EH (cell line): ENCODE results near the gene NOM1.

Source experiments
- DNase-seq: peaks from one replicate; pipeline ENCODE4 v3.0.0-alpha.2; 2015; ENCODE audit warnings: low read depth

Gene NOM1

GRCh38 chr7:157005456-157006204 lies 56.1 kb downstream of the NOM1 start:
- no peak for DNase-seq

- no peak for DNase-seq
Measured at GRCh38 chr7:157006205-157006747, 56.8 kb downstream of the NOM1 start.

DNA sequence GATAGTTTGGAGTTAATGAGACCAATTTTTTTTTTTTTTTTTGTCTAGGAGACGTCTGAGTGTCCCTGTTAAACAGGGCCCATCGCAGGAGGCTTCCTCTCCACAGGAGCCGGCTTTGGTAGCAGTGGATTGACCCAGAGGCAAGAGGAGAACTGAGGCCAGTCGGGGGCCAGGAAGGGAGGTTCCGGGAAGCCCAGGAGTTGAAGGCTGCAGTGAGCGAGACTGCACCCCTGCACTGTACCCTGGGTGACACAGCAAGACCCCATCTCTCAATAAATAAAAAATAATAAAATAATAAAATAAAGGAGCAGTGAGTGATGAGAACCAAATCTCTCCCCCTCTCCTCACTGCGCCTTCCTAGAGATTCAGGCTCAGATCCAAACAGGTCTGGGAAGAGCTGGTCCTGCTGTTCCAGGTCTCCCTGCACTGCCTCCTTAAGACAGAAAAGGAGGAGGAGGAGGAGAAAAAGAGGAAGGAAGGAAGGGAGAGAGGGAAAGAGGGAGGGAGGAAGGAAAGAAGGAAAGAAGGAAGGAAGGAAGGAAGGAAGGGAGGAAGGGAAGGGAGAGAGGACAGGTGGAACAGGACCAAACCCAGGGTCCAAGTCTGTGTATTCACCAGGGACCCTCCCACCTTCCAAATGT lies 57.4 kb downstream of the NOM1 start:
- DNase-seq: no peak

- no peak for DNase-seq
Measured at GRCh38 chr7:157007470-157008066, 58.1 kb downstream of the NOM1 start.

- DNase-seq: no peak
Measured at GRCh38 chr7:157008206-157009169, 59.0 kb downstream of the NOM1 start.

- DNase-seq: no peak
Measured at GRCh38 chr7:157009170-157009777, 59.8 kb downstream of the NOM1 start.

DNA sequence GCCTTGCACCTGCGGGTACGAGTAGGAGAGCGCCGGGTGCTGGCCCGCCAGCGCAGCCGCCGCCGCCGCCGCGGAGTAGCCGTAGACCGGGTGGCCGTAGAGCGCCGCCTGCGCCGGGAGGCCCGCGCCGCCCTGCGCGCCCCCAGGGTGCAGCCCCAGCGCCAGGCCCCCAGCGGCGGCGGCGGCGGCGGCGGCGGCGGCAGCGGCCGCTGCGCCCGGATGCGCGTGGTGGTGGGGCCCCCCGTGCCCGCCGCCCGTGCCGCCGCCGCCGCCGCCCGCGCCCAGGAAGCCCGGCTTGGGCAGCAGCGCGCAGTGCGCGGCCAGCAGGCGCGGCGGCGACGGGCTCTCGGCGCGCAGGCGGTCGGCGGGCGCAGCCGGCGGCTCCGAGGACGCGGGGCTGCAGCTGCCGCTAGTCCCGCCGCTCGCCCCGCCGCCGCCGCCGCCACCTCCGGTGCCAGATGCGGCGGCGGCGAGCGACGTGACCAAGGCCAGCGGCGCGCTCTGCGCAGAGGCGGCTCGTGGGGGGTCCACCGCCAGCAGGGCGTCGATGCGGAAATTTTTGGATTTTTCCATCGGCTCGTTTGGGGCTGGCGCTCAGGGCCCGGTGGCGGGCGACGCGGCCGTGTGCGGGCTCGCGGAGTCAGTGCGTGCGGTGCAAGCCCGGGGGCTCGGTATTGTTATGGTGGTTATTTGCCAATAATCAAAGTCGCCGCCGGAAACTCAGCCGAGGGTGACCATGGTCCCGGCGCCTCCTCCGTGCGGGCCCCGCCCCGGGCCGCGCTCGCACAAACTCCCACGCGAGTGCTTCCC lies 60.5 kb downstream of the NOM1 start:
- no peak for DNase-seq

- DNase-seq: no peak
Measured at GRCh38 chr7:157010588-157011332, 61.2 kb downstream of the NOM1 start, which contains the start of gene MNX1. Gene MNX1, minus strand, starts transcription at chr7:157010663. Its CDS starts 313 bp downstream, at chr7:157010350.

DNA sequence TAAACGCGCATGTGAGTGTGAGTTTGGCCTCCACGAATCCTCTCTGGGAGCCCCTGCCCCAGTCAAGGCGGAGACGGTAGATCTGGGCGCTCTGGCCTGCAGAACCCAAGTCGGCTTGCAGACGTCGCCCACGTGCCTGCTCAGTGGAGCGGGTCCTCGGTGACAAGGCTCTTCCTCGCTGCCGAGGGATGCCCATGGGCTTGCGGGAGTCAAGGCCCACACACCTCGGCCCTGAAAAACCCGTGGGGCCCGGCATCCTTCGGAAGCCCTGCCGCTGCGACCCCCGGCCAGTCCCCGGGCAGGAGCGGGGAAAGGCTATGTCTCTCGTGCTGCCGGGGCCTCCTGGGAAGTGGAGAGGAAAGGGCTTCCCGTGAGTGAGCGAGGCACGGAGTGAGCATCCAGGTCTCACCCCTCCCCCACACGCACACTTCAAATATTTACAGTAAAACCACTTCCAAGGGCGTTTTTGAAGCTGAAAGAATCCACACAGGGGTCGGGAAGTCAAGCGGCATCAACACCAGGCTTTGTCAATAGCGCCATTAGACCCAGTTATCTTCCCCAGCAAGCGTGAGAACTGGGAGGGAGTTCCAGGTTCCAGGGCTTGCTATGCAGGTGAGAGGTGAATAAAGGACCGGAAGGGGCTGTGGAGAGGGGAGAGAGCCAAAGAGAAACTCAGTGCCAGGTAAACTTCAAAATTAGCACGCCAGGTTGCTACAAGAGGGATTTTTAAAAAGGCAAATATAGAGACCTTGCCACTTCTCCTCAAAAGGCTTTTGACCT lies 62.0 kb downstream of the NOM1 start:
- no peak for DNase-seq

GRCh38 chr7:157012113-157012547 lies 62.6 kb downstream of the NOM1 start:
- no peak for DNase-seq

DNA sequence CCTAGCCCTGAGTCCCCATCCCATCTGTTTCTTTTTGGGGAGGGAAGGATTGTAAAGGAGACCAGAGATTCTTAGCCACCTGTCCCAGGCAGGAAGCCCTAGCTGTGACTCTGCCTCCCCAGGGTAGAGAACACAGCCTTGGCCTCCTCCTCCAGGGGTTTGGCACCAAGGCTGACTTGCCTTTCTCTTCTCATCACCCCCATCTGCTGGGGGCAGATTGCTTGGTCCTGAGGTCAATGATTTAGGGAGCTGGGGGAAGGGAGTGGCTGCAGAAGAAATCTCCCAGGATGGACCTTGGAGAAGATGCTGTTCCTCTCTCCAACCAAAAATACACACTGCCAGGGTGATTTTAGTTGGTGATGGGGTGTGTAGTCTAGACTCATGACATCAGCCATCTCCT lies 63.6 kb downstream of the NOM1 start:
- no peak for DNase-seq

DNA sequence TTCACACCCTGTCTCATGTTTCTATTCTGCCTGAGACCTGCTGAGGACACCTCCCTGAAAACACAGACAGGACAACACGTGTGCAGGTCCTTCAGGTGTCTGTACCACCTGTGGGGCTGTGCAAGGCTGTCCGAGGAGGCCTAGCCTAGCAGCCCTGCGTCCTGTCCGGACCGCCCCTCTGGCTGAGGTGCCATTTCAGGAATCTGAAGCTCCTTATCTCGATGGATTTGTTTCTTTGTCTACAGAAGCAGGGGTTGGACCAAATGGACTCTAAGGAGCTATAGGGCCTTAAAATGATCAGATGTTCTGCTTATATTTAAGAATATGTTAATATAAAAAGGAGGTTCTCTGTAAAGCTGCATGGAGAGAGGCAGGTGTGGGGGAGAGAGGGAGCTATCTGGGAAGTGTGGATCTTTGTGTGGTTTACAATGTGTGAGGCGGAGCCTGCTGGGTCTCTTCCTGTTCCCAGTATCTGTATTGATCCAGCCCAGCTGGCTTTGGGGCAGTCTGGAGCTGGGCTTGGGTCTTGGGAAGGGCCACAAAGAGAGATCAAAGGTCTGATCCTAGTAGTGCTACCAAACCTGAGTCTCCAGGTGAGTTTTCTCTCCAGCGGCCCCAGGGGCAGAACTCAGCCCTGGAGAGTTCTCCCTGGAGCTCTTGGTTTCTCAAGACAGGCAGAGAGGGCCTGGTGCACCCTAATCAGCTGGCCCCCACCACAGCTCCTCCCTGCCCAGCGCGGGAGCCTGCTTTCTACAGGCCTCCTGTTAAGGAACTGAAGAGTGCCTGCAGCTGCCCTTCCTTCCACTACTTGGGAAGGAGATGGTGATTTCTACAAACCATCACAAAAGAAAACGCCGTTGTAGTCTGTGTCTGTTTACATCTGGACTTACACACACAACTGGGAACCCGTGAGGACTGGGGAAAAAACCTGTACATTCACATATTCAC lies 64.4 kb downstream of the NOM1 start:
- DNase-seq: no peak

DNA sequence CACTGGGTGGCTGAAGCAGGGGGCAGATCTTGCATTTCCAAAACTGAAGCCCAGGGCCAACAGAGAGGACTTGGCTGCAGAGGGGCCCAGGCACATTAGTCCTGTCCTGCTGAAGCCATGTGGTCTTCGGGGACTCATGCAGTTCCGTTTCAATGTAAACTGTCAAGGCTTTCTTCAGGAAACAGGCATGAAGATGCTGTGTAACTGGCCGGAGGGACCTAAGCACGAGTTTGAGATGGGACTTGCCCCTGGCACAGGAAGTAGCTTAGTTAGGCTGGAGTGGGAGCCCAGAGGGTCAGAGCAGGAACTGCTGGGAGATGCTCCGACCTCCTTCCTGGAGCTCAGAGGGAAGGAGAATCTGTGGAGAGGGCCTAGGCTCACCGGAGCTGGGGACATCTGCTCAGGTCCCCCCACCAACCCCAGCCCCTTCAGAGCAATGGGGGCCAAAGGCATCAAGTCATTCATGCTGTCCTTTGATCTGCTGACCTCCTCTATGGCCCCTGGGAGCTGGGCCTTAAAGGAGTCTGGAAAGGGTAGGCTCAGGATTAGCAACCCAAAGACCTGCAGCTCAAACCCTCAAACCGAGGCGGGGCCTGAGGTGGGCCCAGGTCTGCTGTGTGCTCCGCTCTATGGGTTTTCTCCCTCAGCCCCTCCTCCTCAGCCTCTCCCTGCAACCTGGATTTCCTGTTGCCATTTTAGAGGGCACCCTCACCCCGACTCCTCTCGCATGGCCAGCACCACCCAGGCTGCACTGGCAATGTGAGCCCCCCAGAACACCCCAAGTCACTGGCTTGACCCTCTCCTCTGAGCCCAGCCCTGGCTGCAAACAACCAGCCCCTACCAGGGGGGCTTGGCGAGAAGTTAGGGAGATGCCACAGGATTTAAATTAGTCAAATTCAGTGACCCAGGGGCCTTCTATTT lies 65.4 kb downstream of the NOM1 start:
- DNase-seq: no peak

DNA sequence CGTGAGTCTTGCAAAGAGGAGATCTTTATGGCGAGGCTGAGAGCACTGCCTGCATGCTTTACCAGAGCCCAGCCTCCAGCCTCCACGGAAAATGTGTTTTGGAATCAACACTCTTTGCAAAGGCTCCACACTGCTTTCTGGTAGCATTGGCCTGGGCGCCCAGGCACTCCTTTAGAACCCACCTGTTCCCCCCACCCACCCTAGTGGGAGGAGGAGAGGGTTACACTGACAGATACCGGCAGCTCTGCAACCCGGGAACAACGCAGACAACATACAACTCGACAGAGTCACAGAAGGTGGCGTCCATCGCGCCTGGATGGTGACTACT lies 66.5 kb downstream of the NOM1 start:
- no peak for DNase-seq

DNA sequence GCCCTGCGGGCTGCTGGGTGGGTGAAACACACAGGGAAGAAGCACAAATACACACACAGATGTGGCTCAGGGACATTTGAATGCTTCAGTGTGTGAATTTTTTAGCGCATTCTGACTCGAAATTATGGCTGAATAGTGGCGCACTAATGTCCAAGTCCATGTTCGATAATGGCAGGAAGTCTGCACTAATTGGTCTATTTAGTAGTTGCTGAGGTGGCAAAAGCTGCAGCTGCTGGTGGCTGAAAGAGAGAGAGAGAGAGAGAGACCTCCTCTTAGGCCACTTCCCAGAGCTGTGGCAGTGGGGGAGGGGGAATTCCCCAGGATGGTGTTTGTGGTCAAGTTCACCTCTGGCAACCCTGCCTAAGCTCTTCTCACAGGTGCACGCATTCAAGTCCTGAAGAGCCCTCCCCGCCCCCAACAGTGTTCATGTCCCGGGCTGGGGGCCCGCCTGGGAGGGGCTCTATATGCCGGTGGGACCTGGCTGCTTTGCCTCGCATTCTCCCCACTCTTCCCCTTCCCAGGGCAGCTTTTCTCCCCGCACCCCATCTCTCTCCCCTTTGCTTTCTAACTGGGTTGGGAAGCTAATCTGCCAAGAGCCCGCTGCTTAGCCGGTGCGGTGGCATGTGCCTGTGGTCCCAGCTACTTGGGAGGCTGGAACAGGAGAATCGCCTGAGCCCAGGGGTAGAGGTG lies 67.0 kb downstream of the NOM1 start:
- no peak for DNase-seq

DNA sequence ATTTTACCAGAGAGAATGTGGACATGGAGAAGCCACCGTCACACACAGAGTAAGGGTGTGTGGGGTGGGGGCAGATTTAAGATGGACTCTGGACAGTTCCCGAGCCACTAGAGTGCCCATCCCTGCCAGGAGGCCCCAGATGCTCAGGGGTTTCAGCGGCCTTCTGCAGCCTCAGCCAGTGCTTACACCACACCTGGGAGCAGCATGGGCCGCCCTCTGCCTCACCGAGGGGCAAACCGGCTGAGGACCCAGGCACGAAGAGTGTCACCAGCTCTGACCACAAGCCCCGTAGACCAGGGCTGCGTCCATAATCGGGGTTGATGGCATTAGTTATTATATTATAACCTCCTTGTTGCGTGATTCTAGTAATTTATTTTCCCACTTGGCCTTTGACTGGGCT lies 67.6 kb downstream of the NOM1 start:
- DNase-seq: no peak
